IMR-90 (cell line): Measurements from ENCODE around the gene NMRAL1. TPM values are rescaled to one million over a fixed set of nuclear protein-coding genes. Genes with fewer than 3 reads are reported as not detected.

ENCODE experiments used
- ATAC-seq: fragments of 200-7000 bp; cut with Tn5 transposase; 2 replicates; pipeline ENCODE4 v1.9.1; 2020; ENCODE audit warnings: low read depth, mild to moderate bottlenecking, moderate library complexity
- BruUV-seq: library from RNA; stranded (reverse); fragments of 400-500 nt; replicated peaks from 2 replicates; lab custom pipeline; 2021; lab: Mats Ljungman, UMichigan
- CTCF ChIA-PET: fragments of 300-600 bp; formaldehyde crosslinking; extraction: SDS; loops from one replicate; lab custom pipeline; 2021; ENCODE audit warnings: antibody characterized with exemption; lab: Yijun Ruan, JAX
- POLR2A ChIA-PET: fragments of 300-600 bp; sonication (Branson Sonifier 250); formaldehyde crosslinking; loops from one replicate; lab custom pipeline; 2022; ENCODE audit warnings: antibody characterized with exemption; ENCODE audit not compliant: unreplicated experiment; lab: Charles Lee
- DNase-seq: peaks from one replicate; pipeline ENCODE4 v3.0.0; 2013
- H2AFZ ChIP-seq: replicated peaks from 2 replicates; pipeline ENCODE3; 2013; ENCODE audit warnings: low read length, mild to moderate bottlenecking; ENCODE audit not compliant: poor library complexity
- H2AK5ac ChIP-seq: 2 replicates; pipeline ENCODE4 v1.6.1; 2013; ENCODE audit warnings: low read depth, low read length, inconsistent platforms
- H2AK9ac ChIP-seq: replicated peaks from 2 replicates; pipeline ENCODE3; 2013; ENCODE audit warnings: mild to moderate bottlenecking, low read depth, low read length, moderate library complexity; ENCODE audit not compliant: poor library complexity
- H2BK120ac ChIP-seq: 2 replicates; pipeline ENCODE4 v1.6.1; 2013; ENCODE audit warnings: low read depth, low read length, inconsistent platforms
- H2BK15ac ChIP-seq: 3 replicates; pipeline ENCODE4 v1.6.1; 2013; ENCODE audit warnings: low read depth, low read length, inconsistent platforms
- H2BK20ac ChIP-seq: 2 replicates; pipeline ENCODE4 v1.6.1; 2013; ENCODE audit warnings: low read depth, mild to moderate bottlenecking, inconsistent platforms, low read length, moderate library complexity
- H2BK5ac ChIP-seq: 2 replicates; pipeline ENCODE4 v1.6.1; 2013; ENCODE audit warnings: mild to moderate bottlenecking, low read depth, low read length, inconsistent platforms; ENCODE audit not compliant: poor library complexity, severe bottlenecking
- H3K14ac ChIP-seq: replicated peaks from 2 replicates; pipeline ENCODE4 v1.6.1; 2013; ENCODE audit warnings: low read depth, low read length, inconsistent platforms
- H3K18ac ChIP-seq: 2 replicates; pipeline ENCODE4 v1.6.1; 2013; ENCODE audit warnings: low read depth, low read length, control low read depth
- H3K23ac ChIP-seq: 2 replicates; pipeline ENCODE4 v1.6.1; 2013; ENCODE audit warnings: low read depth, low read length, inconsistent platforms
- H3K27ac ChIP-seq: 2 replicates; pipeline ENCODE4 v1.5.1; 2013; ENCODE audit warnings: mild to moderate bottlenecking, control low read depth, low read length; ENCODE audit not compliant: insufficient read depth
- H3K27me3 ChIP-seq: 2 replicates; pipeline ENCODE4 v1.6.1; 2013; ENCODE audit warnings: low read length; ENCODE audit not compliant: control insufficient read depth, insufficient read depth
- H3K36me3 ChIP-seq: 2 replicates; pipeline ENCODE4 v1.6.1; 2013; ENCODE audit warnings: low read length, mixed read lengths; ENCODE audit not compliant: control insufficient read depth, insufficient read depth
- H3K4ac ChIP-seq: 2 replicates; pipeline ENCODE4 v1.6.1; 2013; ENCODE audit warnings: low read depth, low read length, inconsistent platforms
- H3K4me1 ChIP-seq: 2 replicates; pipeline ENCODE4 v1.6.1; 2013; ENCODE audit warnings: low read length, mixed read lengths; ENCODE audit not compliant: control insufficient read depth, insufficient read depth
- H3K4me2 ChIP-seq: 2 replicates; pipeline ENCODE4 v1.6.1; 2013; ENCODE audit warnings: low read depth, mild to moderate bottlenecking, control low read depth, low read length, moderate library complexity
- H3K4me3 ChIP-seq: 2 replicates; pipeline ENCODE4 v1.5.1; 2013; ENCODE audit warnings: low read depth, mild to moderate bottlenecking, control low read depth, low read length, moderate library complexity; ENCODE audit not compliant: insufficient read depth
- H3K56ac ChIP-seq: 2 replicates; pipeline ENCODE4 v1.6.1; 2013; ENCODE audit warnings: low read length, inconsistent platforms; ENCODE audit not compliant: insufficient read depth; ENCODE audit errors: extremely low read depth
- H3K79me1 ChIP-seq, 2 experiments: 2 replicates each; pipeline ENCODE4 v1.6.1; 2013; ENCODE audit warnings: low read length in 2 of 2, inconsistent platforms in 1 of 2, low read depth in 1 of 2
- H3K9ac ChIP-seq: 2 replicates; pipeline ENCODE4 v1.6.1; 2013; ENCODE audit warnings: low read depth, low read length, control low read depth
- H3K9me1 ChIP-seq: 2 replicates; pipeline ENCODE4 v1.6.1; 2013; ENCODE audit warnings: low read length, inconsistent platforms; ENCODE audit not compliant: insufficient read depth
- H3K9me3 ChIP-seq: 2 replicates; pipeline ENCODE4 v1.6.1; 2013; ENCODE audit warnings: low read length; ENCODE audit not compliant: control insufficient read depth, insufficient read depth
- H4K20me1 ChIP-seq: 2 replicates; pipeline ENCODE4 v1.6.1; 2013; ENCODE audit warnings: low read length, inconsistent platforms; ENCODE audit not compliant: insufficient read depth
- H4K5ac ChIP-seq: 2 replicates; pipeline ENCODE4 v1.6.1; 2013; ENCODE audit warnings: mild to moderate bottlenecking, low read depth, low read length, control low read depth
- H4K8ac ChIP-seq, 2 experiments: 2 replicates each; pipeline ENCODE4 v1.6.1; 2013; ENCODE audit warnings: low read depth in 2 of 2, low read length in 2 of 2, control low read depth in 1 of 2, inconsistent platforms in 1 of 2
- H4K91ac ChIP-seq: 2 replicates; pipeline ENCODE4 v1.6.1; 2013; ENCODE audit warnings: low read depth, low read length, inconsistent platforms; ENCODE audit not compliant: insufficient read depth
- BHLHE40 ChIP-seq: fragments of 150-350 bp; IDR thresholded peaks from 2 replicates; pipeline ENCODE4 v1.6.1; 2016; ENCODE audit warnings: mild to moderate bottlenecking, low read depth, low read length
- CEBPB ChIP-seq: IDR thresholded peaks from 2 replicates; pipeline ENCODE4 v1.6.1; 2012; ENCODE audit warnings: low read depth, low read length, improper control_type of control experiment
- CHD1 ChIP-seq: IDR thresholded peaks from 2 replicates; pipeline ENCODE4 v1.6.1; 2012; ENCODE audit warnings: low read depth, low read length, improper control_type of control experiment
- CTCF ChIP-seq: conservative IDR thresholded peaks from 2 replicates; pipeline ENCODE4 v1.5.1; 2012; ENCODE audit warnings: mild to moderate bottlenecking, low read depth, low read length, improper control_type of control experiment
- ELK1 ChIP-seq: fragments of 150-350 bp; IDR thresholded peaks from 2 replicates; pipeline ENCODE4 v1.6.1; 2016; ENCODE audit warnings: low read depth, mild to moderate bottlenecking, low read length, moderate library complexity, borderline replicate concordance
- FOS ChIP-seq: fragments of 150-350 bp; IDR thresholded peaks from 2 replicates; pipeline ENCODE4 v1.6.1; 2016; ENCODE audit warnings: low read depth, low read length
- MAFK ChIP-seq: IDR thresholded peaks from 2 replicates; pipeline ENCODE4 v1.6.1; 2012; ENCODE audit warnings: low read depth, low read length, improper control_type of control experiment
- MAZ ChIP-seq: IDR thresholded peaks from 2 replicates; pipeline ENCODE4 v1.6.1; 2012; ENCODE audit warnings: low read depth, mild to moderate bottlenecking, low read length, improper control_type of control experiment, moderate library complexity, borderline replicate concordance
- MXI1 ChIP-seq: IDR thresholded peaks from 2 replicates; pipeline ENCODE4 v1.6.1; 2012; ENCODE audit warnings: low read depth, mild to moderate bottlenecking, low read length, moderate library complexity, borderline replicate concordance
- NFE2L2 ChIP-seq: fragments of 150-350 bp; IDR thresholded peaks from 2 replicates; pipeline ENCODE4 v1.6.1; 2016; ENCODE audit warnings: low read depth, mild to moderate bottlenecking, low read length
- POLR2A ChIP-seq: IDR thresholded peaks from 2 replicates; pipeline ENCODE4 v1.6.1; 2012; ENCODE audit warnings: mild to moderate bottlenecking, low read depth, low read length
- RAD21 ChIP-seq: IDR thresholded peaks from 2 replicates; pipeline ENCODE4 v1.6.1; 2012; ENCODE audit warnings: low read length, improper control_type of control experiment
- RCOR1 ChIP-seq: IDR thresholded peaks from 2 replicates; pipeline ENCODE4 v1.6.1; 2012; ENCODE audit warnings: mild to moderate bottlenecking, low read length, improper control_type of control experiment; ENCODE audit not compliant: insufficient replicate concordance
- RFX5 ChIP-seq: IDR thresholded peaks from 2 replicates; pipeline ENCODE4 v1.8.0; 2012; ENCODE audit warnings: low read depth, mild to moderate bottlenecking, low read length, moderate library complexity
- SMC3 ChIP-seq: fragments of 150-350 bp; IDR thresholded peaks from 2 replicates; pipeline ENCODE4 v1.6.1; 2016; ENCODE audit warnings: low read depth, mild to moderate bottlenecking, antibody characterized with exemption, low read length, moderate library complexity
- WGBS, 2 experiments: methylation state at CpG; one replicate each; pipeline versions ENCODE4 v1.1.5 to v1.1.7; 2013; ENCODE audit warnings: missing lambda C conversion rate in 2 of 2; ENCODE audit not compliant: insufficient read length in 1 of 2; ENCODE audit errors: extremely low coverage in 2 of 2; 5-methylcytosine and 5-hydroxymethylcytosine counted together
- dilution Hi-C: fragments of 300-500 bp; cut with HindIII; formaldehyde crosslinking; loops from one replicate; pipeline ENCODE4 v1.14.3; 2018; ENCODE audit warnings: low sequenced_read_pairs; ENCODE audit not compliant: unreplicated experiment
- in situ Hi-C: fragments of 300-500 bp; cut with MboI; formaldehyde crosslinking; loops from 3 replicates; pipeline ENCODE4 v1.14.3; 2019; ENCODE audit warnings: low sequenced_read_pairs, inconsistent platforms, mixed read lengths
- intact Hi-C: fragments of 100-400 bp; cut with micrococcal nuclease; formaldehyde crosslinking; loops from 2 replicates; pipeline ENCODE4 v1.10.0; 2022
- polyA plus RNA-seq, 3 experiments: library from polyadenylated mRNA; depleted of rRNA; stranded (reverse); fragments of >200 nt; gene quantifications; 2 replicates each; pipeline ENCODE4 v1.2.3, GENCODE V29; 2012; ENCODE audit warnings: low replicate concordance in 1 of 3
- total RNA-seq: library from RNA; depleted of rRNA; stranded (reverse); fragments of >200 nt; gene quantifications from 2 replicates; pipeline ENCODE4 v1.2.3, GENCODE V29; 2012
- TF ChIP-seq, protein P1 (sequence below): fragments of 150-350 bp; IDR thresholded peaks from 2 replicates; pipeline ENCODE4 v1.6.1; 2017; ENCODE audit warnings: mild to moderate bottlenecking, antibody characterized with exemption, low read length, low read depth

NMRAL1 gene
- total and polyA plus RNA-seq, 2 of the 4 experiments (the other 2 are of a cell fraction), result 48.6 to 67.6 TPM

DNA sequence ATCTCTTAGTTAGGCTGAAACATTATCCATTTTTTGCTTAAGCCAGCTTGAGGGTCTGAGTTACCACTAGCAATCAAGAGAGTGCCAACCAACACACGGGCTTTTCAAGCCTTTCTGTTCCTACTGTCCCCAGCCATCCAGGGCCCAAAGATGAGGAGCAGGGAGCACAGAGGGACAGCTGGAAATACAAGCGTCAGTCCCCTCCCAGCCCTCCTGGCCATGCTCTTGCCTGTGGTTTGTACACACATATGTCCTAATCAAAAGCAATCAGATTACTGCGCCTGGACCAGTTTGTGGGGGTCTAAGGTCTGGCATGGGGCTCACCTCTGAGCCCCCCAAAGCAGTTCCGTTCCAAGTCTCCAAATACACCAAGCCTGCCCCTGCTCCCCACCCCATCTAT is 61.6 kb downstream of the NMRAL1 start:
- ChIA-PET CTCF (no interaction called here), POLR2A (no interaction called here)
- Histone ChIP-seq H3K56ac (no peak overlapping the region), H3K4me1 (peaks cover 34% of the 10 kb centered on the region), H2BK20ac (no peak overlapping the region), H2AFZ (no peak overlapping the region), H4K91ac (no peak overlapping the region), H2AK5ac (no peak overlapping the region), H3K14ac (no peak overlapping the region), H2AK9ac (no peak overlapping the region), H3K4ac (no peak overlapping the region), H4K20me1 (peaks cover 66% of the 10 kb centered on the region), H2BK5ac (no peak overlapping the region), H3K36me3 (peaks cover 8% of the 10 kb centered on the region), H2BK120ac (no peak overlapping the region), H3K9me3 (no peaks in the 10 kb centered on the region), H3K4me2 (no peak overlapping the region), H2BK15ac (no peak overlapping the region), H4K5ac (no peak overlapping the region), H3K27ac (no peak overlapping the region), H4K8ac (no peak overlapping the region), H3K27me3 (no peaks in the 10 kb centered on the region), H3K23ac (no peak overlapping the region), H3K79me1 (peaks cover 26 to 71% of the 10 kb centered on the region in 2 experiments), H3K9me1 (peaks cover 25% of the 10 kb centered on the region), H3K4me3 (no peak overlapping the region), H3K18ac (no peak overlapping the region), H3K9ac (no peak overlapping the region)
- DNase-seq (no peak), ATAC-seq (no peak)
- dilution Hi-C loops (no loop called here), intact Hi-C loops (loop anchor here (10.0 kb wide), 1 partner anchor 132 kb away; no protein-coding TSS in a partner anchor), in situ Hi-C loops (no loop called here)
- BruUV-seq, result no TSS peak
- WGBS, 2 experiments, result no CpG with 5 or more reads among the region's 4 CpGs
- TF ChIP-seq ELK1 (no peak), MAZ (no peak), CTCF (no peak), CEBPB (no peak), RCOR1 (no peak), RAD21 (no peak), RFX5 (no peak), NFE2L2 (no peak), FOS (no peak), BHLHE40 (no peak), SMC3 (no peak), MAFK (no peak), POLR2A (no peak), CHD1 (no peak), MXI1 (no peak)
- TF ChIP-seq, protein P1, sequence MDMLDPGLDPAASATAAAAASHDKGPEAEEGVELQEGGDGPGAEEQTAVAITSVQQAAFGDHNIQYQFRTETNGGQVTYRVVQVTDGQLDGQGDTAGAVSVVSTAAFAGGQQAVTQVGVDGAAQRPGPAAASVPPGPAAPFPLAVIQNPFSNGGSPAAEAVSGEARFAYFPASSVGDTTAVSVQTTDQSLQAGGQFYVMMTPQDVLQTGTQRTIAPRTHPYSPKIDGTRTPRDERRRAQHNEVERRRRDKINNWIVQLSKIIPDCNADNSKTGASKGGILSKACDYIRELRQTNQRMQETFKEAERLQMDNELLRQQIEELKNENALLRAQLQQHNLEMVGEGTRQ, result no peak
